Lower lobe of right lung (tissue), 2 donors: Measurements from ENCODE around the gene MYO1A. TPM values are rescaled to one million over a fixed set of nuclear protein-coding genes. Genes with fewer than 3 reads are reported as not detected.
A peak's percentile ranks its signal among the peaks of the same experiment; 100 is the strongest.
"Not testable (repeated sequence)": the region's sequence is repeated elsewhere in the genome, so short reads cannot be mapped to it uniquely, and the experiment has no call there.

Source experiments
- ATAC-seq, 2 donors: fragments of 200-7000 bp; cut with Tn5 transposase; one replicate each; pipeline ENCODE4 v1.9.1; 2020 to 2022; ENCODE audit warnings: mild to moderate bottlenecking in 2 of 2, moderate library complexity in 2 of 2
- DNase-seq: peaks from one replicate; pipeline ENCODE4 v3.0.0-alpha.2; 2020
- H3K27ac ChIP-seq: fragments of 200-600 bp; one replicate; pipeline ENCODE4 v1.8.0; 2022
- H3K27me3 ChIP-seq: fragments of 200-600 bp; one replicate; pipeline ENCODE4 v1.8.0; 2022; ENCODE audit warnings: low read depth
- H3K36me3 ChIP-seq: fragments of 200-600 bp; one replicate; pipeline ENCODE4 v1.8.0; 2022; ENCODE audit warnings: mild to moderate bottlenecking
- H3K4me1 ChIP-seq: fragments of 200-600 bp; one replicate; pipeline ENCODE4 v1.8.0; 2022
- H3K4me3 ChIP-seq: fragments of 200-600 bp; one replicate; pipeline ENCODE4 v1.8.0; 2022; ENCODE audit warnings: mild to moderate bottlenecking
- H3K9me3 ChIP-seq: fragments of 200-600 bp; one replicate; pipeline ENCODE4 v1.8.0; 2022
- CTCF ChIP-seq: fragments of 200-600 bp; IDR thresholded peaks from one replicate; pipeline ENCODE4 v1.8.0; 2022; ENCODE audit warnings: antibody characterized with exemption, mild to moderate bottlenecking
- intact Hi-C: fragments of 100-400 bp; cut with DNase I; formaldehyde crosslinking; loops from one replicate; pipeline ENCODE4 v1.11.0; 2022
- total RNA-seq: library from RNA; stranded (reverse); fragmentation: NEBNext Ultra II Directional; extraction: Animal tissue kit (Norgen Biotek cat#: 25700); gene quantifications from one replicate; pipeline ENCODE4 v1.2.1, GENCODE V29; 2021
- donor health status: DM: no; HTN: yes; CAD: no; lungs with severe emphysema.

Gene MYO1A
- total RNA-seq, 1 donor from 2014 or later, result 2.9 TPM

GRCh38 chr12:56987551-56988053 is 62.3 kb downstream of the MYO1A start:
- Histone ChIP-seq H3K4me1 (peaks cover 54% of the 10 kb centered on the region), H3K27me3 (no peaks in the 10 kb centered on the region), H3K27ac (no peak overlapping the region), H3K9me3 (no peaks in the 10 kb centered on the region), H3K36me3 (no peaks in the 10 kb centered on the region), H3K4me3 (no peak overlapping the region)
- ATAC-seq, result peak; percentile 90
- TF ChIP-seq CTCF, result peak; percentile 94
- peak; percentile 90 for DNase-seq
- intact Hi-C loops, result no loop called here

GRCh38 chr12:56987011-56987410 is 62.9 kb downstream of the MYO1A start:
- no peaks in the 10 kb centered on the region for H3K36me3 ChIP-seq
- intact Hi-C loops, result no loop called here
- H3K27me3 ChIP-seq, result no peaks in the 10 kb centered on the region
- DNase-seq (no peak), ATAC-seq (peak in 1 of 2 donors; percentile 13)
- no peak for TF ChIP-seq CTCF
- H3K9me3 ChIP-seq, result no peaks in the 10 kb centered on the region
- no peak overlapping the region for H3K4me3 ChIP-seq
- H3K4me1 ChIP-seq, result peaks cover 49% of the 10 kb centered on the region
- H3K27ac ChIP-seq, result no peak overlapping the region

- DNase-seq, H3K4me3 ChIP-seq, intact Hi-C loops, H3K27ac ChIP-seq, H3K27me3 ChIP-seq, H3K9me3 ChIP-seq, H3K36me3 ChIP-seq: not testable (repeated sequence)
- ATAC-seq, result peak; percentile 71 to 79
- H3K4me1 ChIP-seq, result peaks cover 36% of the 10 kb centered on the region
These were observed 64.2 kb downstream of the MYO1A start for GRCh38 chr12:56985714-56986113.

GRCh38 chr12:56983386-56983785 is 66.5 kb downstream of the MYO1A start:
- no peaks in the 10 kb centered on the region for H3K9me3 ChIP-seq

GRCh38 chr12:56982578-56983236 is 67.2 kb downstream of the MYO1A start:
- H3K27me3 ChIP-seq, H3K9me3 ChIP-seq, H3K4me3 ChIP-seq, H3K36me3 ChIP-seq, ATAC-seq, intact Hi-C loops, DNase-seq, H3K27ac ChIP-seq: not testable (repeated sequence)
- peaks cover 11% of the 10 kb centered on the region for H3K4me1 ChIP-seq

More at GRCh38 chr12:56983386-56983785, 66.5 kb downstream of the MYO1A start:
- no peak for DNase-seq
- no peak for ATAC-seq
- no peaks in the 10 kb centered on the region for H3K36me3 ChIP-seq
- peaks cover 18% of the 10 kb centered on the region for H3K4me1 ChIP-seq
- H3K4me3 ChIP-seq, result no peak overlapping the region
- H3K27me3 ChIP-seq, result no peaks in the 10 kb centered on the region
- intact Hi-C loops, result no loop called here
- H3K27ac ChIP-seq, result no peak overlapping the region
- TF ChIP-seq CTCF, result no peak

- Histone ChIP-seq H3K36me3 (no peaks in the 10 kb centered on the region), H3K9me3 (no peaks in the 10 kb centered on the region), H3K4me3 (no peak overlapping the region), H3K27ac (no peak overlapping the region), H3K27me3 (no peaks in the 10 kb centered on the region), H3K4me1 (no peaks in the 10 kb centered on the region)
- TF ChIP-seq CTCF, result no peak
- ATAC-seq (no peak), DNase-seq (no peak)
- intact Hi-C loops, result no loop called here
These were observed 68.9 kb downstream of the MYO1A start for GRCh38 chr12:56980941-56981530.
